ENCODE measurements around the gene PCNA. TPM values are rescaled to one million over a fixed set of nuclear protein-coding genes. Genes with fewer than 3 reads are reported as not detected.

The PCNA gene
- total RNA-seq, 4 donors from 2014 or later = 43.0 to 112 (median 59.6) TPM

DNA sequence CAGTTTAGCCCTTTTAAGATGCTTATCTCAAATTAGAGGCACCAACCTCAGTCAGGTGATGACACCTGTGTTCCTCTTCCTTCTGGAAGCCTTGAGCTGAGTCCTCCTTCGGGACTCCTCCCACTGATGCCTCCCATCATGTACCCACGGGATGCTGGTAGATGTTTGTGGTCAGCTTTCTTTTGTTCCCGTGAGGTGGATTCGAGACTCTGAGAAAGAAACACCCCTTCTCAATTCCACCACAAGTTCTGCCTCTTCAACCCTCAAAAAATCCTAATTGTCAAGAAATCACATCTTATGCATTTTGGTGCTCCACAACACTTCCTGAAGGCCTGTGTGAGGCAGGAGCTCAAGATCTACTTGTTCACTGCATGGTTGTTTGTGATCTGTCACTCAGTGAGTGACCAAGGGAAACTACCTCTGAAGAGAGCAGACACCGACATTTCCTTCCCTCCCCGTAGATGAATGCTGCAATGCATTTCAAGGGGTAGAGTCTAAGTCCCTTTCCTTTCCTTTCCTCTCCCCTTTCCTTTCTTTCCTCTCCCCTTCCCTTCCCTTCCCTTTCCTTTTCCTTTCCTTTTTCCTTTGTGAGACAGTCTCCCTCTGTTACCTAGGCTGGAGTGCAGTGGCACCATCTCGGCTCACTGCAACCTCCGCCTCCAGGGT lies 50.5 kb downstream of the PCNA start:
- Histone ChIP-seq H3K36me3 (no peaks in the 10 kb centered on the region), H3K9me3 (no peaks in the 10 kb centered on the region), H3K27me3 (no peaks in the 10 kb centered on the region), H3K27ac (no peak overlapping the region), H3K4me1 (no peaks in the 10 kb centered on the region), H3K4me3 (no peak overlapping the region)
- no peak for DNase-seq
- no peak for TF ChIP-seq POLR2A (IDR thresholded peaks at IDR 0.05)
- no peak for TF ChIP-seq CTCF (IDR thresholded peaks at IDR 0.05)
- intact Hi-C loops (cut with DNase I; ENCODE audit: low total_unique reads) = no loop called here

- H3K27me3 ChIP-seq = no peaks in the 10 kb centered on the region
- no peak overlapping the region for H3K4me3 ChIP-seq
- TF ChIP-seq POLR2A (IDR thresholded peaks at IDR 0.05) (no peak), CTCF (IDR thresholded peaks at IDR 0.05) (no peak)
- intact Hi-C loops (cut with DNase I; ENCODE audit: low total_unique reads) = no loop called here
- DNase-seq = no peak
- no peaks in the 10 kb centered on the region for H3K36me3 ChIP-seq
- no peaks in the 10 kb centered on the region for H3K4me1 ChIP-seq
- H3K27ac ChIP-seq = no peak overlapping the region
- H3K9me3 ChIP-seq = no peaks in the 10 kb centered on the region
Observed at GRCh38 chr20:5067877-5068645, 51.7 kb downstream of the PCNA start.

- Histone ChIP-seq H3K27ac (no peak overlapping the region), H3K4me3 (no peak overlapping the region), H3K9me3 (no peaks in the 10 kb centered on the region), H3K27me3 (no peaks in the 10 kb centered on the region), H3K4me1 (no peaks in the 10 kb centered on the region), H3K36me3 (no peaks in the 10 kb centered on the region)
- DNase-seq = peak in 1 of 2 donors; percentile 15
- intact Hi-C loops (cut with DNase I; ENCODE audit: low total_unique reads) = no loop called here
- no peak for TF ChIP-seq POLR2A (IDR thresholded peaks at IDR 0.05)
- no peak for TF ChIP-seq CTCF (IDR thresholded peaks at IDR 0.05)
Observed at GRCh38 chr20:5065879-5066383, 53.8 kb downstream of the PCNA start.

DNA sequence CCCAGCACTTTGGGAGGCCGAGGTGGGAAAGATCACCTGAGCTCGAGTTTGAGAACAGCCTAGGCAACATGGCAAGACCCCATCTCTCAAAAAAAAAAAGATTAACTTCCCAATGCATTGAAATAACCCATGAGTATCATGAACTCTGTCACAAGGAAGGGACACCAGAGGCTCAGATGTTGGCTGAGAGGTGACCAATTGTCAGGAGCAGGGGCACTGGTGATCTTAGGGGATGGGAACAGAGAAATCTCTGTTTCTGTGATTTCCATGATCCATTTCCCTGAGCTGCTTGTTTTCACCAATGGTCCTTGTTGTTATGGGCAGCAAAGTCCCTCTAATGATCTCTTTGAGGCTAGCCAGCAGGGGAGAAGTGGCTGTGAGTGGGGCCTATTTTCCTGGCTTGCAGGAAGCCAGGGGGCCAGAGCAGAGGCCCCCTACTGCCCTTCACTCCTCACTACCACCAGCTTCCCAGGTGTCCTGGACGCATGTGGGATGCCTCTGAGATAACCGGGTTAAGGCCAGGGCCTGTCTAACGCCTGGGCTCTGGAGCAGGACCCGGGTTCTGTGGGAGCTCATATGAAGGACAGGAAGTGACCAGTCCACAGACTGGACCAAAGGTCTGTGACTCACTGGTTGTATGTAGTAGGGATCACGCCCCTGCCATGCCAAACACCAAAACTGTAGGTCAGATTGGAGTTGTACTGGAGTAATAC lies 54.4 kb downstream of the PCNA start:
- DNase-seq = no peak
- H3K36me3 ChIP-seq = no peaks in the 10 kb centered on the region
- no peaks in the 10 kb centered on the region for H3K9me3 ChIP-seq
- H3K27me3 ChIP-seq = no peaks in the 10 kb centered on the region
- TF ChIP-seq POLR2A (IDR thresholded peaks at IDR 0.05) (no peak), CTCF (IDR thresholded peaks at IDR 0.05) (no peak)
- H3K4me1 ChIP-seq = no peaks in the 10 kb centered on the region
- H3K27ac ChIP-seq = no peak overlapping the region
- intact Hi-C loops (cut with DNase I; ENCODE audit: low total_unique reads) = no loop called here
- H3K4me3 ChIP-seq = no peak overlapping the region

Small RNA genes within 50 kb of the gene (small RNA-seq; reads per million reads assigned to genes)
- gene RF00019 (not detected), gene RF00568 (not detected), gene RNA5SP474 (not detected)

Other genes with a start within 250 kb of the PCNA start
- 10 to 100 TPM in 3 of 4 donors, 1 to 10 TPM in 1; 6.2 to 41.4 (median 26.6) TPM for gene SLC23A2, start 118.4 kb downstream of the PCNA start, total RNA-seq
- gene TMEM230, start 6.9 kb downstream of the PCNA start, total RNA-seq = 10 to 100 TPM; 66.1 to 94.1 (median 89.9) TPM
- gene CDS2, start 7.0 kb upstream of the PCNA start, total RNA-seq = 10 to 100 TPM; 22.5 to 66.6 (median 41.7) TPM
- gene PROKR2, start 197.0 kb upstream of the PCNA start, total RNA-seq = under 1 TPM in 1 of 4 donors, not detected in 3; 0.83 TPM

Data from uterus (tissue), 4 donors.